HG02870 (cell line): ENCODE measurements around the gene SH3RF1.

Experiments used
- ATAC-seq: cut with Tn5 transposase; IDR thresholded peaks from one replicate; pipeline ENCODE4 v1.9.1; 2021; ENCODE audit warnings: mild to moderate bottlenecking, moderate library complexity; ENCODE audit not compliant: unreplicated experiment

SH3RF1 gene

DNA sequence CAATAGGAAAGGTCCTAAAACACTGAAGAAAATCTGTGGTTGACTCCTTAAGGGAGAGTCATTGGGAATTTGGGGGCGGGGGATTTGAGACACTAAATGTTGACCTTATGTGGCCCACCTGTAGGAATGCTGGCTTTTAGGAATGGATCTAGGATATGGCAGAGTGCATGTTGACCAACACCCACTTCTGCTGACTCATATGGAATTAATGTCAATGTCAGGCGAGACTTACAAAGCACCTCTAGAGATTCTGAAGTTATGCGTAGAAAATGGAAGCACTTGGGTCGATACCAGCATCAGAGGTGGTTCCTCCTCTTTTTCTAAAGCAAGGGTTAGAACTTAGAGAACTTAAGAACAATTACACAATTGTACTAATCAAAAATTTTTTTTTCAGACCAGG, 160.1 kb downstream of the SH3RF1 start:
- ATAC-seq: no peak

DNA sequence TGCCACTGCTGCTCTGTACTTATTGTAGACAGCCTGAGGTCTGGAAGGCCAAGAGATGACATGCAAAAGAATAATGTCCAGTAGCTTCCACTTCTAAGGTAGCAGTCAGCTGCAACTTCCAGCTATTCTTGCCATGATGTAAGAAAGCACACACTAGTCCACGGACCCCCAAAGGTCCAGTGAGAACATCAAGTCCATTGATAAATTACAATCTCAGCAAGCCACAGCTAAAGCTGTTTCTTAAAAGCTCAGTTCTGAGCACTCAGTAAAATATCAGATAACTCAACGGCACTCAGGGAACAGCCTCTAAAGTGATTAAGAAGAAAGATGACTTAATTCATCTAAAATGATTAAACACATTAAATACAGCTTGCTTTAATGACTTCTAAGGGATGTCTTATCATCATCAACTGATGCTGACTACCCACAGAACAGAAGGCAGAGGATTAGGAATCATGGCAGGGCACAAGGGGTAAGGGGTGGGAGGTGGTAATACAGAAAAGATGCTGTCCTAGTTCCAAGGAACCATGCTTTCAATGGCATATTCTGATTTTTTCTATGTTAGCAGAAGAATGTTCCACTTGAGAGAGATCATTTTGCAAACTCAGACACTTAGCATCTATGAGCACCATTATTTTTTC, 161.6 kb downstream of the SH3RF1 start:
- no peak for ATAC-seq

DNA sequence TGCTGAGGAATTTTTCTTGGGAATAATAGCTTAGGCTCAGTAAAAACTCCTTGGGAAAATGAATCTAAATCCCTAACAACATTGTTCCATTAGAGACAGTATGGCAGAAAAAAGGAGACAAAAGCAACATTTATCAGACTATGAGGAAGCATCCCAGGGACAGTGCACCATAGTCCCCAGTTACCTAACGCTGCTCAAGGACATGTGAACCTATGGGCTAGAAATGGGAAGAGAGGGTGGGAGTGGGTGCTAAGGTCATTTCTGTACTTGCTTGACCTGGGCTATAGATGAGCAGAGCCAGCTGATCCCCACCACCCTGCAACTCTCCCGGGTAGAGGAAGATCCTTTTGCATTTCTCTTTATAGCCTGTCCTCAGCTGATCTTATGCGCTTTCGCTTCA, 162.5 kb downstream of the SH3RF1 start:
- no peak for ATAC-seq

DNA sequence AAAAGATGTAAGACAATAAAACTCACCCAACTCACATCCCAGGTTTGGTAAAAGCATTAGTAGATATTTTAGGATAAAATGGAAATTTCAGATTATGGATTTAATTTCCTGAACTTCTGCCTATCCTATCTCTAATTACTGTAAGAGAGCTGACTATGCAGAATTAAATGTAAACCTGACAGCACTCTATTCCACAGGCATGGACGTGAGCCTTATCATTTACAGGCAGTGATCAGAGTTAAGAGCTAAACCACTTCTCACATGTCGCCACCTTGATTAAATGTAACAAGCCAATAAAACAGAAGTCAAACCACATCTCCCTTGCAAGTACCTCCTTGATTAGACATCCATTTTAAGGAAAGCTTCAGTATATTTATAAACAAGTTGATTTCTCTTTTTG, 163.2 kb downstream of the SH3RF1 start:
- no peak for ATAC-seq

- no peak for ATAC-seq
These were observed 164.0 kb downstream of the SH3RF1 start for GRCh38 chr4:169106696-169107229.

DNA sequence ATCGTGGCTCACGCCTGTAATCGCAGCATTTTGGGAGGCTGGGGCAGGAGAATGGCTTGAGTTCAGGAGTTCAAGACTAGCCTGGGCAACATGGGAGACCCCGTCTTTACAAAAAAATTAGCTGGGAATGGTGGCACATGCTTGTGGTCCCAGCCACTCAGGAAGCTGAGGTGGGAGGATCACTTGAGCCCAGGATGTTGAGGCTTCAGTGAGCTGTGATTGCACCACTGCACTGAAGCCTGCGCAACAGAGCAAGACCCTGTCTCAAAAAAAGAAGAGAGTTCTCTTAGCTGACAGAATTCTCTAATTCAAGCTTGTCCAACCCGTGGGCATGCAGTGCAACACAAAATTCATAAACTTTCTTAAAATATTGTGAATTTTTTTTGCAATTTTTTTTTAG, 165.1 kb downstream of the SH3RF1 start:
- ATAC-seq: no peak

DNA sequence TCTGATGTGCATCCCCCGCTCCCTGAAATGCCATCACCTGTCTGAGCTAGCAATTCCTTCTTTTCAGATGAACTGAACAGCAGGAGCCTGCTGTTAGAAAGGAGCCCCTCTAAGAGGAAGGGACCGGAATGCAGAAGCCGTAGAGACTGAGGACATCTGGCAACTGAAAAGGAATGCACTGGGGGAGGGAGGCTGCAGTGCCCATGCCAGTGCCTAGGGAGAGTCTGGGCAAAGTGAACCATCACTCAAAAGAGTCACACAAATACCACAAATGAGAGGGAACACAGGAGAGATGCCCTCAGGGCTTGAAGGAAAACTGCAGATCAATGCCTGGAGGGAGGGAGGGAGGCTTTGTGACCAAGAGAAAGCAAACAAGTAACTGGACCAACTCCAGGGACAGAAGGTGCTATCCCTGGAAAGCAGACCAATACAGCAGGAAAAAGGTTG, 166.8 kb downstream of the SH3RF1 start:
- ATAC-seq: no peak

- ATAC-seq: no peak
These were observed 168.7 kb downstream of the SH3RF1 start for GRCh38 chr4:169102026-169102425.

DNA sequence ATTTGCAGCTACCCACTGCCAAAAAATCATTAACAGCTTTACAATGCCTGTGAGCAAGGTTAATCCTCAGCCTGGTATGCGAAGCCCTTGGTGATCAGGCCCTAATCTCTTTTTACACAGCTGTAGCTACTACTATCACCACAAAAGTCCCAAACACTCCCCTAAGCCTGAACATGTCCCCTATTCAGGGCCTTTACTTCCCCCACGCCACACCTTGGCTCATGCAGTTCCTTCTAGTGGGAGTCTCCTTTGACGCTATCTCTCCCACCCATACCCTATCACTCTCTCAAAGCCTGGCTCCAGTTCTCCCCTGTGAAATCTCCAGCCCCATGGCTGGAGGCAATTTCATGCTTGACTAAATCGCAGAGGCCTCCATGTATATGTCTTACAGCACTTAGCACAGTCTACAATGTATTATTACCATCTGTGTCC, 170.1 kb downstream of the SH3RF1 start:
- ATAC-seq: no peak

GRCh38 chr4:169099771-169100180, 171.0 kb downstream of the SH3RF1 start:
- ATAC-seq: no peak

GRCh38 chr4:169098969-169099690, 171.6 kb downstream of the SH3RF1 start:
- ATAC-seq: no peak

GRCh38 chr4:169098532-169098931, 172.2 kb downstream of the SH3RF1 start:
- peak; percentile 48 for ATAC-seq

DNA sequence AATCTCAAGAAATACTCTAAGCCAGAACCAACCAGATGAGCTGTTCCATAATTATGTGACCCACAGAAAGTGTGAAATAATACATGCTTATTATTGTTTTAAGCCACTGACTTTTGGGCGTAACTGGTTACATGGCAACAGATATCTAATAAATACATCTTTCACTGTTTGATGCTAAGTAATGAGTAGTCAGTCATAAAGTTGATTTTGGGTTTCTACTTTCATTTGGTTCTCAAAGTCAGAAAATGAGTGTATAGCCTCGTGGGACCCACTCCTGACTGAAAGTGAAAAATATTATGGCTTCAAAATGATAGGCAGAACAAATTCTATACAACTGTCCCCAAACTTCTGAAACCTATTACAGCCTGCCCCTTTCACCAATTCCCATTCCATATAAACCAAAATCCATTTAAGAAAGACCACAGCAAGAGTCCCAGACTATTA, 172.7 kb downstream of the SH3RF1 start:
- ATAC-seq: peak; percentile 71

DNA sequence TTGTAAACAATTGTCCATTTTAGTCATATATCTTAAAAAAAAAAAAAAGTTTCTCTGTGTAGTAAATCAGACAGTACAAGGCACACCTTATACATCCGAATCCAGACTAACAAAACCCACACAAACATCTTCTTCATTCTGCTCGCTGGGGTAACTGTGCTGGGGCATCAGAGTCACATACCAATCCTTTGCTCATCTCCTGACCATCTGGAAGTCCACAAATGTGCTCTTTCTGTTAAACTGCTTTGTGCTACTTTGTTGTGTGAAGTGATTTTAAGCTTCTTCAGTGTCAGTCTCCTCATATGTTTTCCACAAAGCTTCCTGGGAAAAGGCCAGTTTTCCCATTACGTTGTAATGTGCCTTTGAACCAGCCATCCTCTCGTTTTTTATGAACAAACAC, 174.5 kb downstream of the SH3RF1 start:
- no peak for ATAC-seq

DNA sequence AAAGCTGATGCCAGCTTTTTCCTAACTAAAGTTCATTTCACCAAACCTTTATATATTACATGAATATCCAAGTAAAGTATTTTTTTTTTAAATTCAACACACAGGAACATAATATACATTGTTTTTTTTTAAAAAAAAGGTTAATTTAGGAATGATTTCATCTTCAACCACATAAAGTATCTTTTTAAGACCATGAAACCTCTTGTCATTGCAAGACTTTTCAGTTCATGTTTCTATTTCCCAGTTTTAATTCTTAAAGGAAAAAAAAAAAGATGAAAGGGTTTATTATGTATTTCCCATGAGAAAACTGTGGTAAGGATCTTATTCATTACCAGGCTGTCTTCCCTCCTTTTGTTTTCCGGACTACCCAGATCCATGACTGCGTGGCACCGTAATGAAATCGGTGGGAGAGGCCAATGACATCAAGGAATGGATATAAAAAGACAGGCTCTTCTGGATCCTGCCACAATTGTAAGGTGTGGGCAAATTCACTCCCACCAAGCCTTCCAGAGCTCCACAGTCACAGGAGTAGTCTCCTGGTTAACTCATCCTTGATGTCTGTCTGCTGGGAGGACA, 176.0 kb downstream of the SH3RF1 start:
- ATAC-seq: no peak

- no peak for ATAC-seq
These were observed 177.8 kb downstream of the SH3RF1 start for GRCh38 chr4:169092889-169093522.

- no peak for ATAC-seq
These were observed 180.1 kb downstream of the SH3RF1 start for GRCh38 chr4:169090484-169091215.

GRCh38 chr4:169089004-169089403, 181.8 kb downstream of the SH3RF1 start:
- no peak for ATAC-seq

DNA sequence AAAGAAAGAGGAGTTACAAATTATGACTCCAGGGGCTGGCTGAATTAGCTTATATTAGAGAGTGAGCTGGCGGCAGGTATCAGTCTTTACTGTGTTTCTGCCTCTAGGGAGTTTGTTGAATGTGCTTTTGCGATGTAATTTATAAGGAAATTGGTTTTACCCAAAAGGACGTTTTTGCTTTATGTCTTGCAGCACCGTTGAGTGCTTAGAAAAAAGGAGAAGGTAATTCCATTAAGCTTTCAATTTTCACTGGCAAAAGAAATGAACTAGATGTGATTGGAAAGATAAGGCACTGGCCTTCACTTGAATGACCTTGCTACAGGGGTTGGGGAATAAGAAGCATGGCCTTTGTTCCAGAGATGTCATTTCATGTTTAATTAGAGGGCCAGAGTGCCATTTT, 185.8 kb downstream of the SH3RF1 start:
- no peak for ATAC-seq

DNA sequence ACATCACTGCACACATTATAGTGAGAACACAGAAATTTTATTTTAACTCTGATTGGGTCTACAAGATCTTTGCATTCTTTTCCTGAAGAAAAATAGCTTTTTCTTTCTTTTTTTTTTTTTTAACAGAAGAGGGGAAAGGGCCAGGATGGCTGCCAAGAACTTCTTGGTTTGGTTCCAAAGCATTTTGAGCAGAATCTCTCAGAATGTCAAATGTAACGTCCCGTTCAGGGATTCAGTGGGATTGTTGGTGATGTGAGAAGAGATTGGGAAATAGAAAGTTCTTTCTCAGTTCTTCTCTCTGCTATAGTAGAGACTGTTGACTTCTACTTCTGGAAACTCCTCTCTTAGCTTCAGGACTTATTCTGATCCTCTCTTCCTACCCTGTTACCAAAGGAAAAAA, 189.8 kb downstream of the SH3RF1 start:
- no peak for ATAC-seq
